ENCODE data around the gene PRDM1.

- TF ChIP-seq CTCF (IDR thresholded peaks at IDR 0.05; ENCODE audit: borderline replicate concordance, extremely low read depth, low read length, poor library complexity, severe bottlenecking) (no peak), EZH2 (IDR thresholded peaks at IDR 0.05; ENCODE audit: borderline replicate concordance, low read depth, low read length, severe bottlenecking) (no peak)
Measured at GRCh38 chr6:106120006-106120405, 33.9 kb downstream of the PRDM1 start.

Data from DND-41 (cell line).